Type B pancreatic cell (in vitro differentiated cells): Measurements from ENCODE around the gene NLE1. TPM values are rescaled to one million over a fixed set of nuclear protein-coding genes. Genes with fewer than 3 reads are reported as not detected.
A peak's percentile ranks its signal among the peaks of the same experiment; 100 is the strongest.
"Not testable (repeated sequence)": the region's sequence is repeated elsewhere in the genome, so short reads cannot be mapped to it uniquely, and the experiment has no call there.

Experiments
- DNase-seq: peaks from one replicate; pipeline ENCODE4 v3.0.0; 2021; ENCODE audit warnings: mixed read lengths; ENCODE audit not compliant: unreplicated experiment; ENCODE audit errors: extremely low spot score
- H3K27ac Mint-ChIP-seq: 2 replicates; pipeline ENCODE4 v1.8.0; 2021; ENCODE audit warnings: mild to moderate bottlenecking, mixed read lengths
- H3K27me3 Mint-ChIP-seq: 2 replicates; pipeline ENCODE4 v1.8.0; 2021; ENCODE audit warnings: mixed read lengths
- H3K36me3 Mint-ChIP-seq: 2 replicates; pipeline ENCODE4 v1.8.0; 2021; ENCODE audit warnings: mixed read lengths
- H3K4me1 Mint-ChIP-seq: one replicate; pipeline ENCODE4 v1.8.0; 2021; ENCODE audit warnings: mixed read lengths; ENCODE audit not compliant: unreplicated experiment
- H3K4me3 Mint-ChIP-seq: 2 replicates; pipeline ENCODE4 v1.8.0; 2021; ENCODE audit warnings: mild to moderate bottlenecking, mixed read lengths
- H3K9me3 Mint-ChIP-seq: 2 replicates; pipeline ENCODE4 v1.8.0; 2021; ENCODE audit warnings: mixed read lengths
- total RNA-seq: library from RNA; stranded (reverse); gene quantifications from 2 replicates; pipeline ENCODE4 v1.2.1, GENCODE V29; 2021; ENCODE audit warnings: low replicate concordance
- TF ChIP-seq, protein P1 (sequence below): fragments of 200-600 bp; sonication (generic); conservative IDR thresholded peaks from 2 replicates; pipeline ENCODE4 v1.5.0; 2021; ENCODE audit warnings: antibody characterized with exemption, mild to moderate bottlenecking

Gene NLE1
- total RNA-seq, 1 donor from 2014 or later: 24.9 TPM

GRCh38 chr17:35094902-35095301 is 47.2 kb downstream of the NLE1 start:
- Mint-ChIP-seq H3K27me3 (no peaks in the 10 kb centered on the region), H3K9me3 (no peaks in the 10 kb centered on the region), H3K36me3 (no peaks in the 10 kb centered on the region), H3K4me1 (no peaks in the 10 kb centered on the region), H3K4me3 (no peak overlapping the region), H3K27ac (no peak overlapping the region)
- DNase-seq: no peak
- TF ChIP-seq, protein P1, sequence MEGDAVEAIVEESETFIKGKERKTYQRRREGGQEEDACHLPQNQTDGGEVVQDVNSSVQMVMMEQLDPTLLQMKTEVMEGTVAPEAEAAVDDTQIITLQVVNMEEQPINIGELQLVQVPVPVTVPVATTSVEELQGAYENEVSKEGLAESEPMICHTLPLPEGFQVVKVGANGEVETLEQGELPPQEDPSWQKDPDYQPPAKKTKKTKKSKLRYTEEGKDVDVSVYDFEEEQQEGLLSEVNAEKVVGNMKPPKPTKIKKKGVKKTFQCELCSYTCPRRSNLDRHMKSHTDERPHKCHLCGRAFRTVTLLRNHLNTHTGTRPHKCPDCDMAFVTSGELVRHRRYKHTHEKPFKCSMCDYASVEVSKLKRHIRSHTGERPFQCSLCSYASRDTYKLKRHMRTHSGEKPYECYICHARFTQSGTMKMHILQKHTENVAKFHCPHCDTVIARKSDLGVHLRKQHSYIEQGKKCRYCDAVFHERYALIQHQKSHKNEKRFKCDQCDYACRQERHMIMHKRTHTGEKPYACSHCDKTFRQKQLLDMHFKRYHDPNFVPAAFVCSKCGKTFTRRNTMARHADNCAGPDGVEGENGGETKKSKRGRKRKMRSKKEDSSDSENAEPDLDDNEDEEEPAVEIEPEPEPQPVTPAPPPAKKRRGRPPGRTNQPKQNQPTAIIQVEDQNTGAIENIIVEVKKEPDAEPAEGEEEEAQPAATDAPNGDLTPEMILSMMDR: no peak

DNA sequence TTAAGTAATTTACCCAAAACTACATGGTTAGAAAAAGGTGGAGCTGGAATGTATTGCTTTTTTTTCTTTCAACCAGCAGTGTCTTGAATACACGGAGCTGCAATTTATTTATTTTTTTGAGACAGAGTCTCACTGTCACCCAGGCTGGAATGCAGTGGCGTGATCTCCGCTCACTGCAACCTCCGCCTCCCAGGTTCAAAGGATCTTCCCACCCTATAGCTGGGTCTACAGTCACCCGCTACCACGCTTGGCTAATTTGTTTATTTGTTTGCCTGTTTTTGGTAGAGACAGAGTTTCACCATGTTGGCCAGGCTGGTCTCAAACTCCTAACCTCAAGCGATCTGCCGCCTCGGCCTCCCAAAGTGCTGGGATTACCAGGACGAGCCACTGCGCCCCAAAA is 51.4 kb downstream of the NLE1 start:
- not testable (repeated sequence) for H3K4me3 Mint-ChIP-seq

DNA sequence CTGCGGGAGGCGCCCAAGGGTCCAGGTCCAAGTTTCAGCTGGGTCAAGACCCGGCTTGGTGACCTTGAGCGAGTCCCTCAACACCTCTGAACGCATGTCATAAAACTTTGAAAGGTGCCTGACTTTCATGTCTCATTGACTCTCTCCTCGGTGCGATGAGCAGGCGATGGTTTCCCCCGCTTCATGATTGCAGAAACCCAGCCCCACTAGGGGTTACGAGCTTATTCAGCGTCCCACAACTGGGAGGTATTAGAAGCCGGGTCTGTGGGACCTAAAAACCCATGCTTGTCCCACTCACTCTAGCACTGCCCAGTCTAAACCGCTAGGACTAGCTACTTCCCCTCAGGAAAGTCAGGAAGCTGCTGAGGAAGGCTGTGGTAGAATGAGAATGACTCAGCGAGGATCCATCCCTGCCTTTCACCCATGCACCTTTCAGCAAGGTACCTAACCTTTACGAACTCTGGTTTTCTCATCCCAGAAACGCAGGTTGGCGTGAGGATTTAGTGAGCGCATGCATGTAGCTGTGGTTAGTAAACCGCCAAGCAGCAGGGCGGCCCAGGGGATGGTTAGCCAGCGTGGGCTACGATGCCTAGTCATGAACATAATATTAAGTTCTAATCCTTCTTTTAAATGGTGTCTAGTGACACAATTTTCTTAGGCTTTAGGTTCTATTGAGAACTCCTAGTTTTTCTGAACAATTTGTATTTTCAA is 52.4 kb downstream of the NLE1 start:
- Mint-ChIP-seq H3K4me1 (peaks cover 17% of the 10 kb centered on the region), H3K9me3 (no peaks in the 10 kb centered on the region), H3K36me3 (no peaks in the 10 kb centered on the region), H3K27ac (peak overlapping the region; percentile 83), H3K27me3 (no peaks in the 10 kb centered on the region), H3K4me3 (peak overlapping the region; percentile 85)
- TF ChIP-seq, protein P1: peak; percentile 54
- DNase-seq: no peak

More for the DNA sequence above, 51.4 kb downstream of the NLE1 start:
- H3K27me3 Mint-ChIP-seq, H3K9me3 Mint-ChIP-seq, DNase-seq, H3K27ac Mint-ChIP-seq, H3K36me3 Mint-ChIP-seq: not testable (repeated sequence)
- H3K4me1 Mint-ChIP-seq: peaks cover 14% of the 10 kb centered on the region

GRCh38 chr17:35088881-35089585 is 53.1 kb downstream of the NLE1 start:
- Mint-ChIP-seq H3K9me3 (no peaks in the 10 kb centered on the region), H3K27me3 (no peaks in the 10 kb centered on the region), H3K4me1 (peaks cover 17% of the 10 kb centered on the region), H3K36me3 (no peaks in the 10 kb centered on the region), H3K4me3 (peak overlapping the region; percentile 93), H3K27ac (peak overlapping the region; percentile 98)
- TF ChIP-seq, protein P1: peak; percentile 89
- DNase-seq: peak; percentile 91

GRCh38 chr17:35088356-35088880 is 53.7 kb downstream of the NLE1 start:
- H3K4me1 Mint-ChIP-seq: peaks cover 17% of the 10 kb centered on the region
- H3K27me3 Mint-ChIP-seq: no peaks in the 10 kb centered on the region
- H3K36me3 Mint-ChIP-seq: no peaks in the 10 kb centered on the region
- H3K9me3 Mint-ChIP-seq: no peaks in the 10 kb centered on the region
- H3K4me3 Mint-ChIP-seq: peak overlapping the region; percentile 93
- TF ChIP-seq, protein P1: no peak
- DNase-seq: no peak
- H3K27ac Mint-ChIP-seq: peak overlapping the region; percentile 98
